HG03571 (cell line): Measurements from ENCODE around the gene GSX1.

ENCODE experiments used
- ATAC-seq: cut with Tn5 transposase; IDR thresholded peaks from one replicate; pipeline ENCODE4 v1.9.1; 2021; ENCODE audit not compliant: unreplicated experiment

The GSX1 gene

DNA sequence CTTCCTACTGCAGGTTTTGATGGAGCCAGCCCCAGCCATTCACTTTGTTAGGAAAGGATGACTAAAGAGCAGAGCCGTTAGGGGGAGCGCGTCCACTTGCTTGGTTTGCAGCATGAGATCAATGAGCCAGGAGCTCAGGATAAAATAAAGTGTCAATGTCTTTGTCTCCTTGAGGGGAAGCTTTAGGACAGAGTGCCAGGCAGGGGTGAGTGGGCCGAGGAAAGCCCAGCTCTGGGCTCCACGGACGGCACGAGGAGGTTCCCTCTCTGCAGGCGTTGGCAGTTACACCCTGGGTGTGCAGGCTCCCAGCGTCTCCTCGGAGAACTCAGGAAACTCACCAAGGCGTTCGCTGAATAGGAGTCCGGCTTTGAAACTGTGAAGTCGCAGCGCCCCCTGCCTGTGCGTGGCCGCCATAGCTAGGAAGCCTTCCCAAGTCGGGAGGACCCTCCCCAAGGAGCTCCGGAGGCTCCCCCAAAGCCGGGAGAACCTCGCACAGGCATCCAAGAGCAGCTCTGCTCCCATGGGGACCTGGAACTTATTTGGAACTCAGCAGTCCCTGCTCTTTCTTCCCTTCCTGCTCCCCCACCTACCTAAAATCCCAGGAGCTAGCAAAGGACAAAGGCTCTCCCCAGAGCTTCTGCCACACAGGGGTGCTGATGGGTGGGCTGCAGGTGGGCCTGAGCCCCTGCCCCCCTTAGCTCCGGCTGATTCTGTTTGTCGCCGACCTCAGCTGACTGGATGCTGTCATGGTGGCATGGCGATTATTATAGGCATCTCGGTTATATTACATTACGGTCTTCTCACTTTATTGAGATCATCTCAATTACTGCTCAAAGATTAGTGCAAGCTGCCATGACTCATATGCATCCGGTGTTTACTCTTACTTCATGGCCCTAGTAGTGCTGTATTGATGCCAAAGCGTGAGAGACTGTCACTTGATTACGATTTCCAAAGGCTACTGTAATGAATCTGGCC lies 34.4 kb downstream of the GSX1 start:
- no peak for ATAC-seq

DNA sequence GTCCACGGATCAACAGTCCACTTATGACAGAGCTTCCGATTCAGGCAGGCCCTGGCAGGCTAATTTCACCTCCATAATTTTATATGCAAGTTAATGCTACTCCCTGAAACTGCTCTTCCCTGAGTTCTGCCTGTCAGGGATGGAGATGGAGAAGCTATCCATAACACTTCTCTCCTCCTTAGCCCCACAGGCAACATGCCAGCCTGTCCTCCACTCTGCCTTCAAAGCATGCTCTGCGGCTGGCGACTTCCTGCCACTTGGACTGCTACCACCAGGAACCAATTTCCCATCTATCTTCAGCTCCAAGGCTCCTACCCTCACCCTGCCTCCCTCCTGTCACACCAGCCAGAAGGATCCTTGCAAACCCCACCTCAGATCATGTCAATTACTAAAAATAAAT lies 35.4 kb downstream of the GSX1 start:
- ATAC-seq = no peak

DNA sequence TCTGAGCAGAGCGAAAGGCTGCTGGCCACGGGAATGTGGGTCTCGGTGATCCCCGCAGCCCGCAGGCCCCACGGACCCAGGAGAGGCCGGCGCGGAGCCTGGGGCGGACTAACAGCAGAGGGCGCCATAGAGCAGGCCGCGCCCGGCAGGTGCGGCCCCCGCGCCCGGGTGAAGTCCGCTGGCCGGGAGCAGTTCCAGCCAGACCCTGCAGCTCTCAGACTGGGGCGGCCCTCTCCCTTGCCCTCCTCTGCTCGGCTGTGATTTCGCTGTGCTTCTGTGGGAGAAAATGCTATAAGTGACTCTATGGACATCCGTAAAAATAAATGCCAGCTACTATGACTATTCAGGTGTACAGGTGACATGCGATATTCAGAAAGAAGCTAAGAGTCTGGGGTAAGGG lies 37.7 kb downstream of the GSX1 start:
- ATAC-seq = no peak

DNA sequence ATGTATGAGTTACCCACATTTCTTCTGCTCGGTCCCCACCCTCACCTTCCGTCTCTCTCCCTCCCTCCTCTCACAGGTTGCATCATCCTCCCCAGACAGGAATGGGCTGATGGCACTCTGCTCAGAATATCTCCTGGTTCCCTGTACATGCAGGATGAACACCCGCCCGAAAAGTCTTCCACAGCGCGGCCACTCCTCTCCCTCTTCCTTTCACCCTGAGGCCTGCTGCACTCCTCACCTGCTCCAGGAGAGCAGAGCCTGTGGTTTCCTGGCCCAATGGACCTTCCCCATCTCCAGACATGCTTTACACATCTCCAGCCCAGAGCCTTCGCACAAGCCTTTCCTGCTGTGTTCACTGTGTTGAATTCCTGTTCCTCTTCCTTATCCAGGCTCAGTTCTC lies 40.9 kb downstream of the GSX1 start:
- ATAC-seq = no peak

GRCh38 chr13:27834095-27834494 lies 41.8 kb downstream of the GSX1 start:
- ATAC-seq = no peak

DNA sequence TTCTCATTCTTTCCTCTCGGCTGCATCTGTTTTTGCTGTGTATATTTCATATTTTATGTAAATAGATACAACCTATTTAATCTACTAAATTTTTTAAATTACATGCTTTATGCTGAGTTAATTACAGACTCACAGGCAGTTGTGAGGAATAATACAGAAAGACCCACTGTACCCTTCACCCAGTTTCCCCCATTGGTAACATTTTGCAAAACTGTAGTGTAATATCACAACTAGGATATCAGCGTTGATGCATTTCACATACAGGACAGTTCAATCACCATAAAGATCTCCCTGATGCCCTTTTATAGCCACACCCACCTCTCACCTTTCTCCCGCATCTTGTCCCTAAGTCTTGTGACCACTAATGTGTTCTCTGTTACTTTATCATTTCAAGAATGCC lies 43.5 kb downstream of the GSX1 start:
- ATAC-seq = no peak

DNA sequence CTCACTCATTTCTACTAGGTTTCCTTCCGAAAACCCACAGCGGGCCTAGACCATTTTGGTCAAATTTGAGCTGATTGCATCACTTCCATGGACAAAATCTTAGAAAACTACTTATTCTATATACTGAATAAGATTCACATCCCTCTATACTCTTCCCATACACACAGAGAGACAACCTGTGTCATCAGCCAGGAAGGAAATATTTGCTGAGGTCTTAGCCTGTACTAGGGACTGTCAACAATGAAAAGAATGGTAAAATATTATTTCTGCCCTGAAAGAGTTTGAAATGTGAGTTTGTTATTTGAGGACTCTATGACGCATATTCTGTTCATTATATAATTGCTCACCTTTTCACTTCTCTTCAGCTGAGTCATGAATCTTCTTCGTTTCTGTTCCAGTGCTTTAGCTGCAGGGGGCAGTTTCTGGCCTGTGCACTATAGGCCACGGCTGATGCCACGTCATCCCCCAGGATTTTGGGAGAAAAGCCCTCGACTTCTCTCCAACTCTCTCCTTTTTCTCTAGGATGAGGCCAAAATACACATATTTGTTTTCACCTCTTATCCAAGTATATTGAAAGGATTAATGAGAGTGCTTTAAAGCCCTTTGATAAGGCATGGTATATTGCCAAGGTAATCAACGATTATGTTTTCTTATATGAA lies 47.7 kb downstream of the GSX1 start:
- no peak for ATAC-seq

GRCh38 chr13:27842571-27842970 lies 50.3 kb downstream of the GSX1 start:
- ATAC-seq = no peak
